ENCODE results near the gene GLB1L3. TPM values are rescaled to one million over a fixed set of nuclear protein-coding genes. Genes with fewer than 3 reads are reported as not detected.
A peak's percentile ranks its signal among the peaks of the same experiment; 100 is the strongest.

The GLB1L3 gene
- total and polyA plus RNA-seq, 3 donors from 2014 or later = 13.2 to 21.3 (median 15.6) TPM

DNA sequence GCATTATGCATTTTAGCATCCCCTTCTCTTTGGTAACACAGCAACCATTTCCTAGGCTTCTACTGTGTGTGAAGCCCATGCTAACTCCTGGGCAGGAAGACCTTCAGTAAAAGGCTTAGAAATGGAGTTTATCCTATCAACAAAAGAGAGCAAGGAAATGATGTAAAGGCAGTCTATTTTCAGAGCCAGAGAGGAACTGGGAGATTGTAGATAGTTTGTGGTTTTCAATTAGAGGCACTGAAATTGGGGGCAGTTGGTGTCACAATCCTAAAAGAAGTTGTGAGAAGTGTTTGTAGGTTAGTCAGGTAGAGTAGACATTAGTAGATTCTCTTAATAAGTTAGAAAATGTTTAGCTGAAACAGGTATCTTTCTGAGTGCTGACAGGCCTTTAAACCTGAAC, 15.7 kb upstream of the GLB1L3 start:
- intact Hi-C loops (cut with DNase I; ENCODE audit: low total_unique reads) = no loop called here
- H3K36me3 ChIP-seq (ENCODE audit: low read depth, missing control alignments) = no peaks in the 10 kb centered on the region
- no peaks in the 10 kb centered on the region for H3K4me1 ChIP-seq
- no peaks in the 10 kb centered on the region for H3K9me3 ChIP-seq
- TF ChIP-seq POLR2A (IDR thresholded peaks at IDR 0.05) = no peak
- TF ChIP-seq, protein P1, sequence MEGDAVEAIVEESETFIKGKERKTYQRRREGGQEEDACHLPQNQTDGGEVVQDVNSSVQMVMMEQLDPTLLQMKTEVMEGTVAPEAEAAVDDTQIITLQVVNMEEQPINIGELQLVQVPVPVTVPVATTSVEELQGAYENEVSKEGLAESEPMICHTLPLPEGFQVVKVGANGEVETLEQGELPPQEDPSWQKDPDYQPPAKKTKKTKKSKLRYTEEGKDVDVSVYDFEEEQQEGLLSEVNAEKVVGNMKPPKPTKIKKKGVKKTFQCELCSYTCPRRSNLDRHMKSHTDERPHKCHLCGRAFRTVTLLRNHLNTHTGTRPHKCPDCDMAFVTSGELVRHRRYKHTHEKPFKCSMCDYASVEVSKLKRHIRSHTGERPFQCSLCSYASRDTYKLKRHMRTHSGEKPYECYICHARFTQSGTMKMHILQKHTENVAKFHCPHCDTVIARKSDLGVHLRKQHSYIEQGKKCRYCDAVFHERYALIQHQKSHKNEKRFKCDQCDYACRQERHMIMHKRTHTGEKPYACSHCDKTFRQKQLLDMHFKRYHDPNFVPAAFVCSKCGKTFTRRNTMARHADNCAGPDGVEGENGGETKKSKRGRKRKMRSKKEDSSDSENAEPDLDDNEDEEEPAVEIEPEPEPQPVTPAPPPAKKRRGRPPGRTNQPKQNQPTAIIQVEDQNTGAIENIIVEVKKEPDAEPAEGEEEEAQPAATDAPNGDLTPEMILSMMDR (IDR thresholded peaks at IDR 0.05) = no peak
- DNase-seq = no peak
- no peak overlapping the region for H3K4me3 ChIP-seq
- H3K27me3 ChIP-seq = no peaks in the 10 kb centered on the region
- no peak overlapping the region for H3K27ac ChIP-seq

DNA sequence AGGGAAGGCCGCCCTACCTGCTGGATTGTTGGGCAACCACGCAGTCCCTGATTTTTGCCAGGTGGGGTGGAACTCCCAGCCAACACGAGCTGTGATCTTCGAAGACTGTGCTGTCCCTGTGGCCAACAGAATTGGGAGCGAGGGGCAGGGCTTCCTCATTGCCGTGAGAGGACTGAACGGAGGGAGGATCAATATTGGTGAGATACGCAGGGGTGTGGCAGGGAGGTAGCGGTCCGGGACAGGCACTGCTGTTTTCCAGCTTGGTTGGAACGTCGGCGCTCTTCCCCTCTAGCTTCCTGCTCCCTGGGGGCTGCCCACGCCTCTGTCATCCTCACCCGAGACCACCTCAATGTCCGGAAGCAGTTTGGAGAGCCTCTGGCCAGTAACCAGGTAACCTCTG, 15.2 kb upstream of the GLB1L3 start:
- WGBS, 2 donors = 86 to 89% methylated on average over 15 to 16 of the region's 16 CpGs
- Histone ChIP-seq H3K4me1 (no peaks in the 10 kb centered on the region), H3K4me3 (no peak overlapping the region), H3K36me3 (ENCODE audit: low read depth, missing control alignments) (no peaks in the 10 kb centered on the region), H3K27ac (no peak overlapping the region), H3K9me3 (no peaks in the 10 kb centered on the region), H3K27me3 (no peaks in the 10 kb centered on the region)
- intact Hi-C loops (cut with DNase I; ENCODE audit: low total_unique reads) = no loop called here
- TF ChIP-seq, protein P1 (IDR thresholded peaks at IDR 0.05) = no peak
- no peak for TF ChIP-seq POLR2A (IDR thresholded peaks at IDR 0.05)
- no peak for DNase-seq

DNA sequence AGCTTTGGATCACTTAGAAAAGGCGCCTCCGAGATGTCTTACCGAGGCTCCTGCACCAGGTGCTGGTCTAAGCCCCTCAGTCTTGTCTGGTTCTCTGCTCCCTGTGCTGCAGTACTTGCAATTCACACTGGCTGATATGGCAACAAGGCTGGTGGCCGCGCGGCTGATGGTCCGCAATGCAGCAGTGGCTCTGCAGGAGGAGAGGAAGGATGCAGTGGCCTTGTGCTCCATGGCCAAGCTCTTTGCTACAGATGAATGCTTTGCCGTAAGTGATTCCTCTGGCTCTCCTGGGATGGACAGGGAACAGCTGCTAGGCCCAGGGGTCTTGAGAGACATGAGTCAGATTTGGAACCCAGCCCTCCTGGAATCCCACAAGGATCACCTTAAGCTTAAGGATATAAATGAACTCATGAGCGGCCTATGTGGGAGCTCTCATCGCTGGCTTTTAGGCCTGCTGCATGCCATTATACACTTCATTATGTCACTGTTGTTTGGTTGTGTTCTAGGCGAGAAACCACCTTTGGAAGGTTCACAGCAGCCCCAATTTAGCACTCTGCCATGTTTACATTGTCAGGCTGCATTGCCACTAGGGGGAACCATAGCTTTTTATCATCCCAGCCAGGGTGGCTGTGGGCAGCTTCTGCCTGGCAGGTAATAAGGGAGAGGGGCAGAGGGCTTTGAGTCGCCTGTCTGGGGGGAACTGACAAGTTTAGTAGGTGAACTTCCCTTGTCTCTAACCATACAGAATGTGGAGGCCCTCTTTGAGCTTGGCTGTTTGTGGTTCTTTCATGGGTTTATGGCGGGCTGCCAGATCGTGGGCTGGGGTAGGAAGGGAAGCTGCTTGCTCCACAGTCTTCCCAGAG, 14.3 kb upstream of the GLB1L3 start:
- Histone ChIP-seq H3K27ac (no peak overlapping the region), H3K4me1 (no peaks in the 10 kb centered on the region), H3K36me3 (ENCODE audit: low read depth, missing control alignments) (no peaks in the 10 kb centered on the region), H3K9me3 (no peaks in the 10 kb centered on the region), H3K4me3 (no peak overlapping the region), H3K27me3 (no peaks in the 10 kb centered on the region)
- TF ChIP-seq POLR2A (IDR thresholded peaks at IDR 0.05) = no peak
- TF ChIP-seq, protein P1 (IDR thresholded peaks at IDR 0.05) = peak in 1 of 3 experiments; percentile 30
- peak; percentile 36 for DNase-seq
- intact Hi-C loops (cut with DNase I; ENCODE audit: low total_unique reads) = no loop called here
- 93 to 95% methylated on average over 13 to 14 of the region's 14 CpGs for WGBS, 2 donors

DNA sequence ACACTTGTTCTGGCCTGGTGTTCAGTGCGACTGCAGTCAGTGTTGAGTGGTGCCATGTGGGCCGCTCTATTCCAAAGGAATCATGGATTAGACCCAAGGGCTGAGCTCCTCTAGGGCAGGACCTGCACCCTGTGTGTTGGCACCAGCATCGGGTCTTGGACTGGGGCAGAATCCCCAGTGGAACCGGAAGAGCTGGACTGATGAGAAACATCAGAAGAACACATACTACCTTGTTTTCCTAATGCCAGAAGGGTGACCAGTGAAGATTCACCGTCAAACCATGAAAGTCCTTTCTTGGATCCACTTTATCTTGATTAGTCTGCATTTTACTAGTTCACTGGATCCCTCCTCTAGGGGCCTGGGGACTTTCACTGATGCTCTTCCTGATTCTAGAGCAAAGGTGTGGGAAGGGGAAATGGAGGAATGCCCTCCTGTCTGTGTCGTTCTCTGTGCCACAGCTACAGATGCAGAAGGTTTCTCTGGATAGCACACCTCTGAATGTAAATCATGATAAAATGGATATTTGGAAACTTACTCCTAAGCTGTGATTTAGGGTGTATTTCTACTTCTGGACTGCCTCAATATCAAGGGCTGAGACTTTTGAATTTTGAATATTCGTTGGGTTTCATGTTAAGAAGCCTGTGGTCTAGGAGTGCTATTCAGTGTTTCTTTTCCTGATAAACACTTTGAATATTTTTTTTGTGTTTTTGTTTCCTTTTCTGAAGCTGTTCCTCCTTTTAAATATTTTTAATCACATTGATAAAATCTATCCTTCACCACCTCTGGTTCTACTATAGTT, 11.0 kb upstream of the GLB1L3 start:
- WGBS, 2 donors = 88 to 96% methylated on average over 6 to 7 of the region's 7 CpGs
- Histone ChIP-seq H3K9me3 (no peaks in the 10 kb centered on the region), H3K4me1 (no peaks in the 10 kb centered on the region), H3K36me3 (ENCODE audit: low read depth, missing control alignments) (no peaks in the 10 kb centered on the region), H3K4me3 (no peak overlapping the region), H3K27ac (no peak overlapping the region), H3K27me3 (no peaks in the 10 kb centered on the region)
- DNase-seq = no peak
- intact Hi-C loops (cut with DNase I; ENCODE audit: low total_unique reads) = no loop called here
- TF ChIP-seq, protein P1 (IDR thresholded peaks at IDR 0.05) = no peak
- no peak for TF ChIP-seq POLR2A (IDR thresholded peaks at IDR 0.05)
